ENCODE measurements around the gene ZNF555. TPM values are rescaled to one million over a fixed set of nuclear protein-coding genes. Genes with fewer than 3 reads are reported as not detected.

ZNF555 gene
- total and polyA plus RNA-seq, 10 of the 15 experiments (the other 5 are each of a cell fraction or from before 2014, with no cell fraction given) = 0.58 to 1.9 (median 1.2) TPM

DNA sequence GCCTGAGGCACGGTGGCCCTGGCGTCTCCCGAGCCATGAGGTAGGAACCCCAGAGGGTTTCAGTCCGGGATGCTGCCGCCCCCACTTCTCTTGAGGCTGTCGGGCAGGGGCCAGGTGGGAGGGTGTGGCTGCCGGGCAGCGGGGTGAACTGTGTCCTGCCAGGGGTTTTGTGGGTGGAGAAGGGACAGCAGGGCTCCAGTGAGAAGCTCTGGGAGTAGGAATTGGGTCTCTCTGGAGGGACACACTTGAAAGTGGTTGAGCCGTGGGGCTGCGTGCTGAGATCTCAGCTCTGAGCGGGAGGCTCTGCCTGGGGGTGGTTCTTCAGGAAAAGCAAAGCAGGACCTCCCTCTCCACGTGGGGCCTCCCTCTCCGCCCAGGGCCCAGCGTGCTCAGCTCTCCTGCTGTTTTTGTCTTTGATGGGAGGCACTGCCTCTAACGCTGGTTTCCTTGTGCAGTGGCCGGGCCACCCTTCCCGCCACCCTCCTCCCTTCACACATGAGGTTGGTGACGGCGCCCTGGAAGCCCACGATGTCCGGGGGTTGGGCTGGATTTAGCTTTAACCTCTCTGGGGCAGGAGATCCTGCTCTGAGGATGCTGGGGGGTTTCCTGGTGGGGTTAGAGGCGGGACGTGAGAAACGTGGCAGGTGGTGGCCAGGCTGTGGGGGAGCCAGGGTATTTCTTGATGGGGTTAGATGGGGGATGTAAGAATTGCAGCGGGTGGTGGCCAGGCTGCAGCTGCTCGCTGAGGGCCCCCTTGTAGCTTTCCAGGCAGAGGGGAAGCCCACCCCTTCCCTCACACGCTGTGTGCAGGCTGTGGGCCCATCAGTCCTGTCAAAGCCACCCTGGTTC, 36.9 kb upstream of the ZNF555 start (continued):
- TF ChIP-seq, protein P1, sequence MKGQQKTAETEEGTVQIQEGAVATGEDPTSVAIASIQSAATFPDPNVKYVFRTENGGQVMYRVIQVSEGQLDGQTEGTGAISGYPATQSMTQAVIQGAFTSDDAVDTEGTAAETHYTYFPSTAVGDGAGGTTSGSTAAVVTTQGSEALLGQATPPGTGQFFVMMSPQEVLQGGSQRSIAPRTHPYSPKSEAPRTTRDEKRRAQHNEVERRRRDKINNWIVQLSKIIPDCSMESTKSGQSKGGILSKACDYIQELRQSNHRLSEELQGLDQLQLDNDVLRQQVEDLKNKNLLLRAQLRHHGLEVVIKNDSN (IDR thresholded peaks at IDR 0.05; ENCODE audit: borderline replicate concordance, extremely low read length, insufficient read depth, low read depth, low read length) = no peak
- TF ChIP-seq RBBP5 (conservative IDR thresholded peaks at IDR 0.05) = no peak
- TF ChIP-seq MTA2 (IDR thresholded peaks at IDR 0.05; ENCODE audit: low read depth) = no peak
- 0 out of 2 replicates have a peak, but pooled peaks have one; percentile 25 for TF ChIP-seq MAX (IDR thresholded peaks at IDR 0.05; ENCODE audit: low read depth, low read length)
- no peak for TF ChIP-seq NFXL1 (IDR thresholded peaks at IDR 0.05; ENCODE audit: borderline replicate concordance)
- TF ChIP-seq BHLHE40 (IDR thresholded peaks at IDR 0.05; ENCODE audit: borderline replicate concordance in 1 of 2, low read depth in 2 of 2, low read length in 1 of 2) = peak; percentile 17 to 50; a peak in 2 of 4 replicates
- TF ChIP-seq LARP7 (IDR thresholded peaks at IDR 0.05) = no peak
- TF ChIP-seq CHD4 (IDR thresholded peaks at IDR 0.05) = no peak
- no peak for TF ChIP-seq NFIC (IDR thresholded peaks at IDR 0.05; ENCODE audit: low read depth, low read length)

DNA sequence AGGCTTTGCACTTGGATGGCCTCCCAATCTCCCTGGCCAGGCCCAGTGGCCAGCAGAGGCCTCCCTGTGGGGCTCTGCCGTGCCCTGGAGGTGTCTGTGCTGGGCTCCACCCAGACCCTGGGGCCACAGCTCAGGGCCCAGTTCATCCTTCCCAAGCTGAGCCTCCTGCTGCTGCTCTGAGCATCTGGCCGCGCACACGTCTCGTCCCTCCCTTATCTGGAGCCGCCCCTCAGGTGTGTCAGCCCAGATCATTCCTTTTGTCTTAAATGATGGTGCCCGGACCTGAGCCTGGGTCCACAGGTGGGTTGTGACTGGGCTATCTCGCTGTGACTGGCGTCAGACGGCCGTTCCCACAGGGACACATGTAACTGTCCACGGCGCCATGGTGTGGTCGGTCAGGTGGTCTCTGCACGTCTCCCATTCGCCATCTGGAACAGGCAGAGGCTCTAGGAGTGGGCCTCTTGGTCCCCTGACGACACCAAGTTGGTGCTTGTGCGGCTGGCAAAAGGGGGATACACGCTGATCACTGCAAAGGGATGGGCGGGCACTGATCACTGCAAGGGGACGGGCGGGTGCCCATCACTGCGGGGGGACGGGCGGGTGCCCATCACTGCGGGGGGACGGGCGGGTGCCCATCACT, 35.9 kb upstream of the ZNF555 start:
- DNase-seq (ENCODE audit: low read depth, low spot score) (no peak), FAIRE-seq (no peak), ATAC-seq (no peak)
- ChIA-PET CTCF (no interaction called here), RAD21 (ENCODE audit: unreplicated experiment) (no interaction called here), POLR2A (no interaction called here), SMC1A (ENCODE audit: uncharacterized antibody, unreplicated experiment) (interaction anchor here (1.3 kb wide), 1 partner anchor 14 kb away, joined by 5 read pairs; the partner anchor contains the start of gene ZNF554)
- H3K36me3 ChIP-seq (ENCODE audit: control insufficient read depth in 2 of 2, insufficient read depth in 2 of 2, low read length in 1 of 2) = peaks cover 29 to 61% of the 10 kb centered on the region in 2 experiments
- intact Hi-C loops (cut with micrococcal nuclease; ENCODE audit: unreplicated experiment) (no loop called here), in situ Hi-C loops (cut with MboI) (no loop called here)
- no peaks in the 10 kb centered on the region for H4K20me1 ChIP-seq (ENCODE audit: control insufficient read depth, insufficient read depth)
- H3K79me2 ChIP-seq (ENCODE audit: control insufficient read depth, insufficient read depth, low read length) = no peaks in the 10 kb centered on the region
- WGBS (ENCODE audit: insufficient coverage, insufficient replicate concordance, low lambda C conversion rate, missing lambda C conversion rate) = 95% methylated on average over 19 of the region's 28 CpGs
- H3K27me3 ChIP-seq (replicated peaks in 1 of 2; ENCODE audit: control insufficient read depth in 2 of 2, insufficient read depth in 2 of 2, low read length in 1 of 2) = no peaks in the 10 kb centered on the region
- H3K4me1 ChIP-seq (ENCODE audit: control insufficient read depth, insufficient read depth, low read length) = no peaks in the 10 kb centered on the region
- H2AFZ ChIP-seq (ENCODE audit: control insufficient read depth, low read depth, low read length) = no peak overlapping the region
- no peak overlapping the region for H3K4me2 ChIP-seq (ENCODE audit: control insufficient read depth, insufficient read depth)
- no peak for TF ChIP-seq PAX8 (IDR thresholded peaks at IDR 0.05)
- H3K9me3 ChIP-seq (replicated peaks; ENCODE audit: control insufficient read depth, insufficient read depth, low read length) = no peaks in the 10 kb centered on the region; the same call in 2 of the 3 replicates
- BruUV-seq (replicated peaks) = no TSS peak
- H3K27ac ChIP-seq (ENCODE audit: control insufficient read depth, insufficient read depth) = no peak overlapping the region
- H3K4me3 ChIP-seq = no peak overlapping the region
- H3K9ac ChIP-seq (ENCODE audit: control insufficient read depth, insufficient read depth, low read length) = no peak overlapping the region
